ENCODE data around the gene AFAP1L1. TPM values are rescaled to one million over a fixed set of nuclear protein-coding genes. Genes with fewer than 3 reads are reported as not detected.

Gene AFAP1L1
- total and polyA plus RNA-seq, 2 of the 13 experiments (the other 11 are each of a cell fraction or from before 2014, with no cell fraction given), result 0.38 to 1.0 TPM

GRCh38 chr5:149298163-149298562 lies 26.5 kb downstream of the AFAP1L1 start:
- Histone ChIP-seq H3K27me3 (ENCODE audit: control insufficient read depth in 1 of 2, insufficient read depth in 2 of 2, low read length in 2 of 2) (no peaks in the 10 kb centered on the region), H3K4me1 (ENCODE audit: insufficient read depth, low read length) (peaks cover 27% of the 10 kb centered on the region), H4K20me1 (ENCODE audit: insufficient read depth, low read length) (no peaks in the 10 kb centered on the region), H3K79me2 (ENCODE audit: insufficient read depth, low read length) (no peaks in the 10 kb centered on the region), H3K4me3 (replicated peaks in 1 of 3; ENCODE audit: insufficient read depth in 1 of 3, low read depth in 2 of 3, low read length in 3 of 3) (no peak overlapping the region), H2AFZ (ENCODE audit: low read length) (no peak overlapping the region), H3K9me3 (ENCODE audit: low read length) (no peaks in the 10 kb centered on the region), H3K27ac (ENCODE audit: extremely low read length, insufficient read depth, low read length) (no peak overlapping the region), H3K9ac (ENCODE audit: insufficient read depth, low read depth, low read length) (no peak overlapping the region), H3K4me2 (ENCODE audit: low read depth, low read length) (no peak overlapping the region), H3K36me3 (replicated peaks in 1 of 2; ENCODE audit: control insufficient read depth in 1 of 2, insufficient read depth in 2 of 2, low read length in 2 of 2) (no peaks in the 10 kb centered on the region)
- intact Hi-C loops (cut with micrococcal nuclease; ENCODE audit: unreplicated experiment) (no loop called here), in situ Hi-C loops (cut with HindIII; ENCODE audit: extremely low pct_ligation_motif_present, low pct_unique_long_range_greater_than_20kb) (no loop called here)
- DNase-seq (ENCODE audit: low spot score) (no peak), FAIRE-seq (no peak), ATAC-seq (no peak)
- 20% methylated on average over 1 of the region's 1 CpG for WGBS (ENCODE audit: low lambda C conversion rate)
- BruUV-seq (replicated peaks), result no TSS peak
- POLR2A ChIA-PET, result no interaction called here
- no peak for TF ChIP-seq ZZZ3 (CRISPR knock-in tag; IDR thresholded peaks at IDR 0.05; ENCODE audit: borderline replicate concordance)
- no peak for TF ChIP-seq FOXA1 (IDR thresholded peaks at IDR 0.05)
- TF ChIP-seq FOXA1 (CRISPR knock-in tag; IDR thresholded peaks at IDR 0.05), result no peak
- no peak for TF ChIP-seq ZNF224 (CRISPR knock-in tag; IDR thresholded peaks at IDR 0.05)
- TF ChIP-seq PHF20 (CRISPR knock-in tag; IDR thresholded peaks at IDR 0.05), result no peak
- no peak for TF ChIP-seq XRCC5 (optimal IDR thresholded peaks at IDR 0.05; ENCODE audit: low read length)
- no peak for TF ChIP-seq ZBTB7B (CRISPR knock-in tag; IDR thresholded peaks at IDR 0.05)
- no peak for TF ChIP-seq ARHGAP35 (CRISPR knock-in tag; IDR thresholded peaks at IDR 0.05; ENCODE audit: borderline replicate concordance)
- TF ChIP-seq NR3C1 (CRISPR knock-in tag; IDR thresholded peaks at IDR 0.05), result no peak
- no peak for TF ChIP-seq ELF1 (CRISPR knock-in tag; IDR thresholded peaks at IDR 0.05)
- no peak for TF ChIP-seq MYNN (CRISPR knock-in tag; IDR thresholded peaks at IDR 0.05; ENCODE audit: low read depth)
- no peak for TF ChIP-seq ZNF878 (CRISPR knock-in tag; IDR thresholded peaks at IDR 0.05)
- TF ChIP-seq HHEX (CRISPR knock-in tag; IDR thresholded peaks at IDR 0.05), result no peak
- CTCF ChIA-PET (ENCODE audit: low intra/inter-chr PET ratio, low total read pairs), result no interaction called here

Measured in HepG2 (cell line).